Lung microvascular endothelial cell (primary cell): ENCODE data around the gene DACT3. TPM values are rescaled to one million over a fixed set of nuclear protein-coding genes. Genes with fewer than 3 reads are reported as not detected.

Experiments used
- DNase-seq, 2 donors: peaks; one replicate each; pipeline versions ENCODE4 v3.0.0 to v3.0.0-alpha.2; 2010; ENCODE audit warnings: low read depth in 2 of 2
- total RNA-seq: library from RNA; depleted of rRNA; stranded (reverse); fragments of >200 nt; gene quantifications from 2 replicates; pipeline ENCODE4 v1.2.1, GENCODE V29; 2014

The DACT3 gene
- total RNA-seq, 1 donor from 2014 or later: 0.20 TPM

DNA sequence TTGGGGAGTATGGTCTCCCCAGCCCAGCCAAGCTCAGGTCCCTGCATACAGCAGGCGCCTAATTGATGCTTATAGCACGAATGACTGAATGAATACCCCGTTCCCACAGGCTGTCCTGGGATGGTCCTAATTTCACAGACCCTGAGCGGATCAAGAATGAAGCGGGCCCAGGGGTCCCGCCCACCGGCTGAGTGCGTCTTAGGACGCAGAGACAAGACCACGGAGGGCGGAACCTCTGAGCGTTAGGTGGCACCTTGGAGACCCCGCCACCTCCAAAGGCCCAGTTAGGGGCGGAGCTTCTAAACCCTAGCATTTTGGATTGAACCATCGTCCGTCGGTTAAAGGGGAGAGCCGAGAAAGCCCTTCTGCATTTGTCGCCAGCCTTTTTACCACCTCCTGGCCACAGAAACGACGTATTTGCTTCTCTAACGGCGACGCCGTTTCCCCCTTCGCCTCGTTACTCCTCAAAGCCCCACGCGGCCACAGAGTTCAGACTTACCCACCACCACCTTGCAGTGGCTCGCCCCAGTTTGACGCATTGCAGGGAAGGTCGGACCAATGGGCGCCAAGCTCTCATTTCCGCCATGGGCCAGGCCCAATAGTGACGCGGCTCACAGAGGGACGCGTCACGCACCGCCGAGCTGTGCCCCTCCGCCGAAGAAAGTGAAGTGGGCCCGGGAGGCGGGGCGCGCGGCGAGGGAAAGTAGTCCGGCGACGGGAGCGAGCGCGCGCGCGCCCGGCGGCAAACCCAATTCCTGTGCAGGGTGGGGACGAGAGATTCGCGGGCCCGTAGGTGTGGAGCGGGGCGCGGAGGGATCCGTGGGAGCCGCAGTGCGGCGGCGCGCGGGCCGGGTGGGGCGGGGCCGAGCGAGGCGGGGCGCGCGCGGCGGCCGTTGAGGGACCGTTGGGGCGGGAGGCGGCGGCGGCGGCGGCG is 60.3 kb downstream of the DACT3 start:
- DNase-seq: peak; percentile 98 to 99

DNA sequence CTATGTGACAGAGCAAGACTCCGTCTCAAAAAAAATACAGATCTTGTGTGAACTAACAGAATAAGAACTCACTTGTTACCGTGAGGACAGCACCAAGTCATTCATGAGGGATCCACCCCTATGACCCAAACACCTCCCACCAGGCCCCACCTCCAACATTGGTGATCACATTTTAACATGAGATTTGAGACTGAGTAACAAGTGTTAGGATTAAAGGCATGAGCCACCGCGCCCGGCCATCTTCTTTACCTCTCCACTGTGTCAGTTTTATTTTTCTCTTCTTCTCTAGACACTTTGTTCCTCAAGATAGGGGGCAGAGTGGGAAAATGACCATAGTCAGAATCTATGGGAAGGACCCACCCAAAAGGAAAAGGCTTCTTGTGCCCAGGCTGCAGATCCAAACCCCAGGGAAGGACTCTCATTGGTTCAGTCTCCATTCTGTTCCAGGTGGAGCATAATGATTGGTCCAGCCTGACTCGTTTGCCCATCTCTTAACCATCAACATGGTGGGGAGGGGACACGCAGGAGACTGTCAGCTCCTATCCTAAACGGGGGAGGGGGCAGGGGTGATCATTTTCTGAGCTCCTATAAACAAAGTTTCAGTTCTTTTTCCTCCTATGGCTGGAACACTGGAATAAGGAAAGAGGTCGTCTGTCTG is 61.1 kb downstream of the DACT3 start:
- DNase-seq: no peak

DNA sequence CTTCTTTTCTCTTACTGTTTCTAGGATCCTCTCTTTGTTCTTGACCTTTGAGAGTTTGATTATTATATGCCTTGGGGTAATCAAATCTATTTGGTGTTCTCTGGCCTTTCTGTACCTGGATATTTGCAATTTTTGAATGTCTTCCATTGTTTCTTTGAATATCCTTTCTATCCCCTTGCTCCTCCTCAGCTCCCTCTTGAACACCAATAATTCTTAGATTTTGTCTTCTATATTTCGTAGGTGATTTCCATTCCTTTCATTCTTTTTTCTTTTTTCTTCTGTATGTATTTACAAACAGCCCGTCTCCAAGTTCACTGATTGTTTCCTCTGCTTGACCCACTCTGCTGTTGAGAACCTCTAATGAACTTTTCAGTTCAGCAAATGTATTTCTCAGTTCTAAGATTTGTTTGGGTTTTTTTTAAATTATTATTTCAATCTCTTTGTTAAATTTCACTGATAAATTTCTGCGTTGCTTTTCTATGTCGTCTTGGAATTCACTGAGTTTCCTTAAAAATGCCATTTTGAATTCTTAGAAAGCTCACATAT is 62.5 kb downstream of the DACT3 start:
- no peak for DNase-seq

Other genes starting within 250 kb of the DACT3 start
- under 0.01 and 0.22 TPM in 2 replicates for gene CCDC8, start 247.6 kb downstream of the DACT3 start, total RNA-seq
- gene PNMA8C, start 232.2 kb downstream of the DACT3 start, total RNA-seq: not detected in 2 replicates
- gene PNMA8A, start 189.6 kb downstream of the DACT3 start, total RNA-seq: under 0.01 TPM in 1 of 2 replicates, not detected in the other
- gene PNMA8B, start 165.3 kb downstream of the DACT3 start, total RNA-seq: under 0.01 TPM in 2 replicates
- 84.9 and 117 TPM in 2 replicates for gene CALM3, start 59.9 kb downstream of the DACT3 start, total RNA-seq
- gene PTGIR, start 36.1 kb downstream of the DACT3 start, total RNA-seq: 0.20 and 0.22 TPM in 2 replicates
- gene GNG8, start 25.0 kb downstream of the DACT3 start, total RNA-seq: not detected in 2 replicates
- gene PRKD2, start 55.9 kb upstream of the DACT3 start, total RNA-seq: 28.1 and 30.6 TPM in 2 replicates
- 8.9 and 13.9 TPM in 2 replicates for gene FKRP, start 84.9 kb upstream of the DACT3 start, total RNA-seq
- gene STRN4, start 85.3 kb upstream of the DACT3 start, total RNA-seq: 67.6 and 84.3 TPM in 2 replicates
- gene SLC1A5, start 127.4 kb upstream of the DACT3 start, total RNA-seq: 19.0 and 34.9 TPM in 2 replicates
- 108 and 173 TPM in 2 replicates for gene AP2S1, start 189.7 kb upstream of the DACT3 start, total RNA-seq
- gene ARHGAP35, start 199.8 kb upstream of the DACT3 start, total RNA-seq: 15.3 and 16.5 TPM in 2 replicates